G401.6 (cell line): Measurements from ENCODE around the gene GRB10.
"Not testable (repeated sequence)": the region's sequence is repeated elsewhere in the genome, so short reads cannot be mapped to it uniquely, and the experiment has no call there.

Experiments used
- FAIRE-seq: peaks from 2 replicates; lab custom pipeline; 2012; peaks lifted over from hg19 to GRCh38; lab: Jason Lieb, UNC

Gene GRB10

GRCh38 chr7:50607524-50608125 lies 175.1 kb downstream of the GRB10 start:
- no peak for FAIRE-seq

GRCh38 chr7:50605059-50605458 lies 177.6 kb downstream of the GRB10 start:
- FAIRE-seq, result no peak

- no peak for FAIRE-seq
These were observed 179.4 kb downstream of the GRB10 start for GRCh38 chr7:50603287-50603686.

GRCh38 chr7:50599385-50599784 lies 183.3 kb downstream of the GRB10 start:
- no peak for FAIRE-seq

GRCh38 chr7:50598460-50599343 lies 184.0 kb downstream of the GRB10 start:
- no peak for FAIRE-seq

- no peak for FAIRE-seq
These were observed 186.2 kb downstream of the GRB10 start for GRCh38 chr7:50596484-50596883.

GRCh38 chr7:50595491-50596102 lies 187.1 kb downstream of the GRB10 start:
- FAIRE-seq, result no peak

- no peak for FAIRE-seq
These were observed 187.8 kb downstream of the GRB10 start for GRCh38 chr7:50594734-50595485.

- no peak for FAIRE-seq
These were observed 188.6 kb downstream of the GRB10 start for GRCh38 chr7:50594136-50594535.

GRCh38 chr7:50592940-50593339 lies 189.8 kb downstream of the GRB10 start:
- FAIRE-seq, result no peak

- FAIRE-seq, result no peak
These were observed 190.9 kb downstream of the GRB10 start for GRCh38 chr7:50591480-50592438.

GRCh38 chr7:50591098-50591479 lies 191.6 kb downstream of the GRB10 start:
- FAIRE-seq, result no peak

GRCh38 chr7:50590535-50590934 lies 192.2 kb downstream of the GRB10 start:
- no peak for FAIRE-seq

GRCh38 chr7:50589364-50589763 lies 193.3 kb downstream of the GRB10 start:
- FAIRE-seq, result no peak

- no peak for FAIRE-seq
These were observed 193.8 kb downstream of the GRB10 start for GRCh38 chr7:50588937-50589336.

GRCh38 chr7:50587737-50588136 lies 195.0 kb downstream of the GRB10 start:
- FAIRE-seq, result no peak

GRCh38 chr7:50584793-50585408 lies 197.8 kb downstream of the GRB10 start:
- FAIRE-seq, result no peak

GRCh38 chr7:50584386-50584785 lies 198.3 kb downstream of the GRB10 start:
- no peak for FAIRE-seq

- FAIRE-seq, result not testable (repeated sequence)
These were observed 199.4 kb downstream of the GRB10 start for GRCh38 chr7:50583295-50583694.

- FAIRE-seq, result not testable (repeated sequence)
These were observed 200.4 kb downstream of the GRB10 start for GRCh38 chr7:50582271-50582670.

GRCh38 chr7:50580666-50581065 lies 202.0 kb downstream of the GRB10 start:
- not testable (repeated sequence) for FAIRE-seq
